ENCODE measurements around the gene TSSC4. TPM values are rescaled to one million over a fixed set of nuclear protein-coding genes. Genes with fewer than 3 reads are reported as not detected.

The TSSC4 gene
- total RNA-seq, 4 donors from 2014 or later = 37.5 to 62.3 (median 45.1) TPM

DNA sequence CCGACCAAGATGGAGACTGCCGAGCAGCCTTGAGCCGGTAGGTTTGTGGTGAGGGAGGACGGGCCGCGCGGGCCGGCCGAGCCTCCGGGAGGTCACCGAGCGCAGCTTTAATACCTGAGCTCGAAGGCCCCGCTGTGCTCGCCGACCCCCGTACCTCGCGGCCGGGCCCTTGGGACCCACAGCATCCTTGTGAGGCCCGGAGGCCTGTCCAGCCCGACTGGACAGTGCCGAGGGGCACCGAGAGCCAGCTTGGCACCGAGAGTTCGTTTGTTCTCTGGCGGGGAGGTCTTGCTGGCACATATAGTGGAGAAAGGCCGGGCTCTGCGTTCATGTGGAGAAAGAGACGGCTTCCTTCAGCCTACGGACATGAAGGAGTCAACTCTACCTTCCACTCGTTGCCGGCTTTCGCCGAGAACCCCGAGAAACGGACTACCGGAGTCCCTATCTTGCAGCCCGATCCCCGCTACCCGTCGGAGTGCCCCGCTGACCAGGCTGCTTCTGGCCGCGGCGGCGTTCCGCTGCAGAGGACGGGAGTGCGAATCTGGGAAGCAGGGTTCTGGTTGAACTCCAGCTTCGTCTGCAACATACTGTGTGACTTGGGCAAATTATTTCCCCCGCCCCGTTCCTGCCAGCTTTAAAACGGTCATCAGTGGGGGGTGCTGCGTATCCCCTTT is 349 bp downstream of the TSSC4 start:
- intact Hi-C loops (cut with DNase I) = no loop called here
- WGBS, 2 donors = 0% methylated on average over 3 to 24 of the region's 55 CpGs

DNA sequence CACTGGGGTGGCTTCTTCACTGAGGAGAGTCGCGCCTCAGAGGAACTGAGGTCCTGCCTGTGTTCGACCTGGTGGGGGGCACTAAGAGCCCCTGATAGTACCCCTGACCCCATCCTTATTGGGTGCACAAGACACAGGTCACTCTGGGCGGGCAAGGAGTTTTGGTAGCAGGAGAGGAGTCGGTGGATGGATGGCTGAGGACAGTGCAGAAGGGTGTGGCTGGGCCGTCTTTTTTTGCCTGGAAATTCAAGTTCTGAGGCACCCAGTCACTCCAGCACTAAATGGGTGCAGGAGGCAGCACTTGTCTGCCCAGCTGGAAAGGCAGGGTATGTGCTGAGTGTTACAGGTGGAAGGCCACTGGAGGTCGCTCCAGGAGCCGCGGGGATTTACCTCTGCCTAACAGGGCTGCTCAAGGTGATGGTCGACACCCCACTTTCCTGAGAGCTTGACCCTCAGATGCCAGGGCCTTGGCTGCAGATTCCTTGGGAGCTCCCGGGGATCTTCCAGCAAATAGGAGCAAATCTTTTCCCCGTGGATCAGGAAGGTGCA is 960 bp downstream of the TSSC4 start:
- Histone ChIP-seq H3K36me3 (peaks cover 21 to 25% of the 10 kb centered on the region in 2 donors), H3K9me3 (no peaks in the 10 kb centered on the region)
- intact Hi-C loops (cut with DNase I) = no loop called here

More for the DNA sequence above, 349 bp downstream of the TSSC4 start:
- Histone ChIP-seq H3K4me3 (replicated peaks in 1 of 3) (peak overlapping the region; percentile 92 to 100 (median 93)), H3K27ac (peak overlapping the region; percentile 71 to 79 (median 75)), H3K27me3 (no peaks in the 10 kb centered on the region), H3K4me1 (peaks cover 20 to 24% of the 10 kb centered on the region in 2 donors), H3K9me3 (no peaks in the 10 kb centered on the region), H3K36me3 (peaks cover 27 to 30% of the 10 kb centered on the region in 2 donors)
- TF ChIP-seq CTCF (IDR thresholded peaks at IDR 0.05) (no peak), POLR2A (IDR thresholded peaks at IDR 0.05) (no peak)
- DNase-seq = no peak

GRCh38 chr11:2402106-2402505 is 1.6 kb downstream of the TSSC4 start:
- peaks cover 20 to 24% of the 10 kb centered on the region in 2 donors for H3K4me1 ChIP-seq
- no peak overlapping the region for H3K27ac ChIP-seq
- TF ChIP-seq POLR2A (IDR thresholded peaks at IDR 0.05) (no peak), CTCF (IDR thresholded peaks at IDR 0.05) (no peak)
- no peaks in the 10 kb centered on the region for H3K9me3 ChIP-seq
- 85 to 91% methylated on average over 11 to 13 of the region's 13 CpGs for WGBS, 2 donors
- peaks cover 15 to 19% of the 10 kb centered on the region in 2 donors for H3K36me3 ChIP-seq
- intact Hi-C loops (cut with DNase I) = no loop called here
- no peak overlapping the region for H3K4me3 ChIP-seq (replicated peaks in 1 of 3)
- no peaks in the 10 kb centered on the region for H3K27me3 ChIP-seq
- no peak for DNase-seq

More for the DNA sequence above, 960 bp downstream of the TSSC4 start:
- Histone ChIP-seq H3K27ac (peak overlapping the region in 2 of 3 donors; percentile 75 to 79), H3K4me3 (replicated peaks in 1 of 3) (peak overlapping the region; percentile 92 to 100 (median 93)), H3K4me1 (peaks cover 20 to 24% of the 10 kb centered on the region in 2 donors), H3K27me3 (no peaks in the 10 kb centered on the region)
- 30 to 31% methylated on average over 6 to 10 of the region's 12 CpGs for WGBS, 2 donors
- TF ChIP-seq POLR2A (IDR thresholded peaks at IDR 0.05) (no peak), CTCF (IDR thresholded peaks at IDR 0.05) (no peak)
- no peak for DNase-seq

- no peak for DNase-seq
- no peak for TF ChIP-seq POLR2A (IDR thresholded peaks at IDR 0.05)
- TF ChIP-seq CTCF (IDR thresholded peaks at IDR 0.05) = no peak
- no peak overlapping the region for H3K4me3 ChIP-seq (replicated peaks in 1 of 3)
- no peaks in the 10 kb centered on the region for H3K9me3 ChIP-seq
- H3K27me3 ChIP-seq = no peaks in the 10 kb centered on the region
- 93% methylated on average over 10 to 20 of the region's 31 CpGs for WGBS, 2 donors
- no peak overlapping the region for H3K27ac ChIP-seq
- intact Hi-C loops (cut with DNase I) = no loop called here
- peaks cover 12 to 18% of the 10 kb centered on the region in 2 donors for H3K36me3 ChIP-seq
- H3K4me1 ChIP-seq = peaks cover 20 to 24% of the 10 kb centered on the region in 2 donors
Observed at GRCh38 chr11:2402890-2403645, 2.5 kb downstream of the TSSC4 start.
